Measurements from ENCODE around the gene ROBO3. TPM values are rescaled to one million over a fixed set of nuclear protein-coding genes. Genes with fewer than 3 reads are reported as not detected.

ROBO3 gene
- total RNA-seq, 6 experiments from 2014 or later, result 1.9 to 3.3 (median 2.6) TPM

GRCh38 chr11:124839972-124840621 lies 25.1 kb upstream of the ROBO3 start:
- no peak overlapping the region for H3K27ac Mint-ChIP-seq
- TF ChIP-seq CTCF (IDR thresholded peaks at IDR 0.05), result no peak
- H3K4me1 Mint-ChIP-seq (ENCODE audit: low read depth), result peaks cover 31% of the 10 kb centered on the region
- peak overlapping the region; percentile 57; the same call in 1 of the 2 replicates for H3K4me3 Mint-ChIP-seq
- H3K9me3 Mint-ChIP-seq, result no peaks in the 10 kb centered on the region
- H3K36me3 Mint-ChIP-seq (ENCODE audit: low read depth), result peaks cover 4% of the 10 kb centered on the region; the same call in 1 of the 2 replicates
- peaks cover 51% of the 10 kb centered on the region for H3K27me3 Mint-ChIP-seq (ENCODE audit: insufficient read depth)
- DNase-seq, result no peak

DNA sequence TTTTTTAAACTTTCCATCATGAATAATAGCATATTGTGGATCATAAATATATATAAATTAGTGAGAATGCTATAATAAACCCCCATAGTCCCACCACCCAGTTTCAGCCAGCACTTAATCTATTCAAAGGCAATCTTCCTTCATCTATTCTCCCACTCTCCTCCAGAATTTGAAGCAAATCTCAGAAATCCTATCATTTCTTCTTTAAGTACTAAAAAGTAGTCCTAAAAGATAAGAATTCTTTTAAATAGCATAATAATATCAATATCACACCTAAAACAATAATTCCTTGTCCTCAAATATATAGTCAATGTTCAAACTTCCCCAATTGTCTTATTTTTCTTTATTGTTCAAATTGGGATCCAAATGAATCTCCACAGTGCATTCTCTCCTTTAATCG lies 24.6 kb upstream of the ROBO3 start:
- Mint-ChIP-seq H3K9me3 (no peaks in the 10 kb centered on the region), H3K36me3 (ENCODE audit: low read depth) (peaks cover 4% of the 10 kb centered on the region; the same call in 1 of the 2 replicates), H3K27me3 (ENCODE audit: insufficient read depth) (peaks cover 56% of the 10 kb centered on the region), H3K4me3 (no peak overlapping the region), H3K4me1 (ENCODE audit: low read depth) (peaks cover 31% of the 10 kb centered on the region), H3K27ac (no peak overlapping the region)
- DNase-seq, result no peak
- no peak for TF ChIP-seq CTCF (IDR thresholded peaks at IDR 0.05)

GRCh38 chr11:124841201-124841600 lies 24.0 kb upstream of the ROBO3 start:
- Mint-ChIP-seq H3K4me1 (ENCODE audit: low read depth) (peaks cover 26% of the 10 kb centered on the region), H3K27me3 (ENCODE audit: insufficient read depth) (peaks cover 62% of the 10 kb centered on the region), H3K36me3 (ENCODE audit: low read depth) (peaks cover 4% of the 10 kb centered on the region; the same call in 1 of the 2 replicates), H3K27ac (no peak overlapping the region), H3K4me3 (no peak overlapping the region), H3K9me3 (no peaks in the 10 kb centered on the region)
- no peak for DNase-seq
- no peak for TF ChIP-seq CTCF (IDR thresholded peaks at IDR 0.05)

DNA sequence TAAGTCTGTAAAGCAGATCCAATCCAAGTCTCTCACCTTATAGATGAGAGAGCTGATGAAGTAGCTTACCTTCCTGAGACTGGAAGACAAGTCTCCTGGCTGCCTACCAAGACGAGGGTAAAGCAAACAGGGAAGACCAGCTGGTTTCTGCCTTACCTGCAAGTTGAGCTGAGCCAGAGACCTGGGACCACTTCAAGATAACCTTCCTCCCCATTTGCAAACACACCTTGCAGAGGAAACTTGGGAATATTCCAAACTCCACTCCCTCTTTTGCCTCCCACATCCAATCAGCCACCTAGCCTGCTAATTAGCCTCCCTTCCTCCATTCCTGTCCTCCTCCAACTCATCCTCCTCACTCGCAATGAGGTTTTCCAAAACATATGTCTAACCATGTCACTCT lies 23.4 kb upstream of the ROBO3 start:
- H3K9me3 Mint-ChIP-seq, result no peaks in the 10 kb centered on the region
- H3K4me3 Mint-ChIP-seq, result no peak overlapping the region
- H3K36me3 Mint-ChIP-seq (ENCODE audit: low read depth), result peaks cover 4% of the 10 kb centered on the region; the same call in 1 of the 2 replicates
- TF ChIP-seq CTCF (IDR thresholded peaks at IDR 0.05), result no peak
- no peak for DNase-seq
- H3K4me1 Mint-ChIP-seq (ENCODE audit: low read depth), result peaks cover 20% of the 10 kb centered on the region
- peaks cover 68% of the 10 kb centered on the region for H3K27me3 Mint-ChIP-seq (ENCODE audit: insufficient read depth)
- H3K27ac Mint-ChIP-seq, result no peak overlapping the region

DNA sequence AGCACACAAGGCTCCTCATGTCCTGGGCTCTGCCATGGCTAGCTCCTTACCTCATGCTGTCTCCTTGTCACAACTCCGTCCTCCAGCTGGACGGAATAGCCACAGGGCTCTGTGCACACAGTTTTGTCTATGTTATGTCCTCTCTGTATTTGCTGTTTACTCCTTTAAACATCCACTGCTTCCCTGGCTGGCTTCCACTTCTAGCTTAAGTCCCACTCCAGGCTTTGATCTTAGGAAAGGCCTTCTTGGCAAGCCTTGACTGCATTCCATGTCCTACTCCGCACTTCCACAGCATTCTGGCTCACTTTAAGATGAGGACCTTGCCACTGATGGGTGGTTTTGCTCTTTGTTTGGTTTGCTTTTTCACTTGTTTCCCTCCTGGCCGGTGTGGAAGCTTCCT lies 22.9 kb upstream of the ROBO3 start:
- Mint-ChIP-seq H3K4me3 (no peak overlapping the region), H3K27me3 (ENCODE audit: insufficient read depth) (peaks cover 69% of the 10 kb centered on the region), H3K36me3 (ENCODE audit: low read depth) (peaks cover 4% of the 10 kb centered on the region; the same call in 1 of the 2 replicates), H3K9me3 (no peaks in the 10 kb centered on the region), H3K27ac (no peak overlapping the region), H3K4me1 (ENCODE audit: low read depth) (peaks cover 15% of the 10 kb centered on the region)
- no peak for DNase-seq
- no peak for TF ChIP-seq CTCF (IDR thresholded peaks at IDR 0.05)

Data from HFFc6 (cell line).